Hindlimb muscle (tissue), 1 donor: Measurements from ENCODE around the gene EDA. TPM values are rescaled to one million over a fixed set of nuclear protein-coding genes. Genes with fewer than 3 reads are reported as not detected.
A peak's percentile ranks its signal among the peaks of the same experiment; 100 is the strongest.

Experiments used
- DNase-seq: peaks from one replicate; pipeline ENCODE4 v3.0.0-alpha.2; 2013
- polyA plus RNA-seq: library from polyadenylated mRNA; unstranded; fragments of 120-200 nt; gene quantifications from one replicate; pipeline ENCODE4 v1.2.1, GENCODE V29; 2013; ENCODE audit not compliant: insufficient read length

The EDA gene
- polyA plus RNA-seq, 1 donor, result 20.7 TPM

DNA sequence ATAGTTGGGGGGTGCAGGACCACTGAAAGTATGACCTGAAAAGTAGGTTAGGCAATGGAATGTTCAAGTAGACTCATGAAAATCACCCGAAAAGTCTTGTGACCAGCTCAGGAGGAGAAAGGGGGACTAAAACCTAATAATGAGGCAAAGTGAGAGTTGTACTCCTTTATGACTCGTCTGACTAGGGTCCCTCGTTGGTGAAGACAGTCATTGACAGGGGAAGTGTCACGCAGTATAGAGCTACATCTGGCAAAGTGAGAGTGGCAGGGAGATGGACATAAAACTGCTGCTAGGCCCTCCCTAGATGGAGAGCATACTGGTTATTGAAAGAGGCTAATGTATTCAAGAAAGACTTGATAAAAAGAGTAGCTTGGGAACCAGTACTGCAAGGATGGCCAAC is 466.8 kb downstream of the EDA start:
- no peak for DNase-seq

- DNase-seq, result peak; percentile 16
These were observed 468.8 kb downstream of the EDA start for GRCh38 chrX:70084592-70085240.

GRCh38 chrX:70087857-70088630 is 472.1 kb downstream of the EDA start:
- DNase-seq, result no peak

DNA sequence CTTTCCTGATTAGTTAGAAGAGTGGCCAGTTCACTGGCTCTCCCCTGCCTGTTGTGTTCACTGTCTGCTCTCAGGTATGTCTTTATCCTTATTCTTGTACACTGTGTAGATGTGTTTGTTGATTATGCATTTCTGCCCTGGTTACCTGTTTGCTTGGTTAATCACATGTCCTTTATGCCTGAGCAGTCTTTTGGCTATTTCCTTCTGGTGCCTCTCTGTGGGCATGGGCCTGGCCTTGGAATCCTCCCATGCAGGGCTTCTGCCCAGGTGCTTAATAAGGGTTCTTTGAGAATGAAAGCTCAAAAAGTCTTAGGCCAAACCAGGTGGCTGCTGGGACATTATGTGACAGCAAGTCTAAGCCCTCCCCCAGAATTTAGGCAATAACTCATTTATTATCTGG is 472.8 kb downstream of the EDA start:
- DNase-seq, result no peak

Other genes with a start within 250 kb of the EDA start
- 0.40 TPM for gene NALF2, start 111.8 kb upstream of the EDA start, polyA plus RNA-seq